GOT3 (cell line): ENCODE measurements around the gene OLA1.

Experiments used
- DNase-seq: peaks from one replicate; lab custom pipeline; 2025; ENCODE audit warnings: mixed read lengths; lab: John Stamatoyannopoulos, UW

OLA1 gene

DNA sequence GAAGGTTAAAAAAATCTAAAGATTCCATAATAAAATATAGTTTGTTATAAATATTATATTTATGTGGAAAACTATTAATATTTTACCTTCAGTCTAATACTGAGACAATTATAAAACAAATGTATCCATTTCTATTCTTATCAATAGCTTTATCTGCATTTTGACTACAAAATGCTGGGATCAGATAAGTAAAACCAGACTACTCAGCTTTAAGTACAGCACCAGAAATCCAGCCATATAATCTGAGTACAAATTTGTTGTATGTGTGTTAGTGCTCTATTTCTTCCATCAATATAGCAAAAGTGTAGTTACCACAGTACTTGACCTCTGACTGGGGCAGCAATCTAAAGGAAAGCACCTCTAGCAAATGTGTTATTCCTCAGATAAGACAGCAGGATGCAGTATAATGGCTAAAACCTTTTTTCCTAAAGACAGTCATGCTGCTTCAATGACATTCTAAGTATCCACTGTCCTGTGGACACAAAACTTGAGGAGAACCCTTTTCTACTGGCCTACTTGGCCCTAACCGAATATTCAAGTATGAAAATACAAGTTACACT lies 68.1 kb downstream of the OLA1 start:
- no peak for DNase-seq

DNA sequence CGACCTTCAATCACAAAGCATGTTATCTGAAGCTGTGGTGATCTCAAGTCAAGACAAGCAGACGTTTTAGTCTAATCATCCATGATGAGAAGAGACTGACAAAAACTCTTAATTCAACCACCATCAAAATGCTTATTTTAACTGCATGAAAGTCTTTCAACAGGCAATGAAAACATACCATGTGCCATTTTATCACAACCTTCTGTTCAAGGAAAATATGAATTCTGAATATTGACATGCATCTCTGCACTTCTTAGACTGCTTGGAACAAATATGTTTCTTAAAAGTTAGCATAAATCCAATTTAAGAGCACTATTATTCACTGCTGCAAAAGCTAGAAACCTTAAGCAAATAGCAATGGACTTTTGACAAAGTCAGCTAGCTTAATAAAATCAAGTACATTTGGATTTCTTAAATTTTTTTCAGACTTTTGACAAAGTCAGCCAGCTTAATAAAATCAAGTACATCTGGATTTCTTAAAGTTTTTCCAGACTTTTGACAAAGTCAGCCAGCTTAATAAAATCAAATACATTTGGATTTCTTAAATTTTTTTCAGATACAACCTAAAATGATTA lies 70.9 kb downstream of the OLA1 start:
- DNase-seq, result no peak

DNA sequence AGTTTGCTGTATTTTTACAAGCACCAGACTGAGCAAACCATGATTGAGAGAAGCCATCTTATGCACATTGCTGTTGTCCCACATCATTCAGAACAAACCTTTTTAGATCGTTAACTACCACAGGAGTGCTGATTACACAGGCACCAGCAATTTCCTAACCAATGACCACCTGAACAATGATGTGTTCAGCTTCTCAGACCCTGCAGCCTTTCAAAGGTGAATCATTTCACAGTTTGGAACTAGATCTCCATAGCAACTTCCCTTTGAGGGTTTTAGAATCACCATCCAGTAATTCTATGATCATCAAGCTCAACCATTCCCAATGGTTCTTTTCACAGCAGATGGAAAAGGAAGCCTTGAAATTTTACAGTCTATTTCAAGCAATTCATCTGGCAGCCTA lies 71.4 kb downstream of the OLA1 start:
- no peak for DNase-seq

DNA sequence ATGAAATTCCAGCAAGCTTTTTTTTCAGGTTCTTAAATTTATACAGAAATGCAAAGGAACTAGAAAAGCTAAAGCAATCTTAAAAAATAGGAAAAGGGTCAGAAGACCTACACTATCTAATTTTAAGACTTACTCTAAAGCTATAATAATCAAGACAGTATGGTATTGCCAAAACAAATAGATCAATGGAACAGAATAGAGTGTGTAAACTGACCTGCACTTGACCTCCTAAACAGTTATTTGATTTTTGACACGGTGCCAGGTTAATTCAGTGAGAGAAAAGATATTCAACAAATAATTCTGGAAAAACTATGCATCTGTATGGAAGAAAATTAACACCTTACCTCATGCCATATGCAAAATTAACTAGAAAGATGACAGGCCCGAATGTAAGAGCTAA lies 73.6 kb downstream of the OLA1 start:
- DNase-seq, result no peak

DNA sequence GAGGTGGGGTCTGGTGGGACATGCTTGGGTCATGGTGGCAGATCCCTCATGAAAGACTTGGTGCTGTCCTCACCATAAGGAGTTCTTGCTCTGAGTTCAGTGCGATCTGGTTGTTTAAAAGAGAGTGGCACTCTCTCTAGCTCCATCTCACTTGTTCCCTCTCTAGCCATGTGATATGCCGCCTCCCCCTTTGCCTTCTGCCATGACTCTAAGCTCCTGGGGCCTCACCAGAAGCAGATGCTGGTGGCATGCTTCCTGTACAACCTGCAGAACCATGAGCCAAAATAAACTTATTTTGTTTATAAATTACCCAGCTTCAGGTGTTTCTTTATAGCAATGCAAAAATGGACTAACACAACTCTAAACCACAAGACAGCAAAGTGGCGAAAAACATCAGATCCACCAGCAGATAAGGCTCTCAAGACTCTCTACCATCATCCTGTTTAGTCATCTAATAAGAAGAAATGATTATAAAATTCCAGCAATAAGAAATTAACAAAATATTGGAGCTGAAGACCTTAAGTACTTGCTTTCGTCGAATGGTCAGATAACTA lies 75.5 kb downstream of the OLA1 start:
- no peak for DNase-seq

DNA sequence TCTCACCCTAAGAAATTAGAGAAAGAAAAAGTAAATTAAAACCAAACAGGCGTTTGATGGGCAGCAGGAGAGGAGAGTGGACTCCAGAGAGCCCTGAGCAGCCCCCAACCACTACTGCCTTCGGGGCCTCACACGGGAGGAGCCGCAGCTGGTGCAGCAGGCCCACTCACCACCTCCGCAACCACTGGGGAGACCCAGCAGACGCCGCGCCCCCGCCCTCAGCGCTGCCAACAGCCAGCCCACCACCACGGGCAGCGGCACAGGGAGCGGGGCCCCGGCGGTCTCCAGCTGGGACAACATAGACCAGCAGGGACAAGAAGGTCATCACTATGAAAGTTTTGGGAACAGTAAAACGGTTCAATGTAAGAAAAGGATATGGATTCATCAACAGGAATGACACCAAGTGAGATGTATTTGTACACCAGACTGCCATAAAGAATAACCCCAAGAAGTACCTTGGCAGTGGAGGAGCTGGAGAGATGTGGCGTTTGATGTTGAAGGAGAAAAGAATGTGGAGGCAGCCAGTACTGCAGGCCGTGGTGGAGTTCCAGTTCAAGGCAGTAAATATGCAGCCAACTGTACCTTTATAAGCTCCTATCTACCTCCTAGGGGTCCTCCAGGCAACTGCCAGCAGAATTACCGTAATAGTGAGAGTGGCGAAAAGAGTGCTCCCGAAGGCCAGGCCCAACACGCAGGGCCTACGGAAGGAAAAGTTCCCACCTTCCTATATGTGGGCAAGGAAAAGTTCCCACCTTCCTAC lies 76.5 kb downstream of the OLA1 start:
- DNase-seq, result no peak

DNA sequence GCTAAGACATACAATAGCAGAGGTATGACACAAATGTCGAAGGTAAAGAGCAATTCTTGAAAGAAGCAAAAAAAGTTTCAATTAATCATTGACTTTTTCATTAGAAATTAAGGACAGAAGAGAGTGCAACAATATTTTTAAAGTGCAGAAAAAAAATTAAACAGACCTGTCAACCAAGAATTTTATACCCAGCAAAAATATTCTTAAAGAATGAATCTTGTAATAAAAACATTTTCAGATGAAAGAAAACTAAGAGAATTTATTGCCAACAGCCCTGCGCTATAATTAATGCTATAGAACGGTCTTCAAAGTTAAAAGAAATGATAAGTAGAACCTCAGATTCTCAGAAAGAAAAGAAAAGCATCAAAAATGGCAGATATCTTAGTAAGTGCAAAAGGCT lies 79.0 kb downstream of the OLA1 start:
- DNase-seq, result no peak

DNA sequence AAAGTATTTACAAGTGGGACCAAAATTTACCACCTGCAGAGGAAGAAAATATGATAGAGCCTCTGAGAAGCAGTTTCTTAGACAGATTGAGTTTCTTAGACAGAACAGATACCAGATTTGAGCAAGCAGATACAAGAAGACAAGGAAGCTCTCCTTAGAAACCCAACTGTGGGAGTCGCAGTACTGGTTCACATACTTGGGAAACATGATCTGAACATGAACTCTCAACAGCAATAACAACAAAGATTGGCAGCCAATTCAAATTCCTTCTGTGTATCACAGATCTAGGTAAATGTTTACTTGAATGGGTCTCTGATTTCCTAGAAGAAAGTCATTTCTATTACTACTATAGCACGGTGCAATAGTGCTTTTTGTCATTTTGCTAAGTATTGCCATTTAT lies 82.1 kb downstream of the OLA1 start:
- DNase-seq, result no peak

DNA sequence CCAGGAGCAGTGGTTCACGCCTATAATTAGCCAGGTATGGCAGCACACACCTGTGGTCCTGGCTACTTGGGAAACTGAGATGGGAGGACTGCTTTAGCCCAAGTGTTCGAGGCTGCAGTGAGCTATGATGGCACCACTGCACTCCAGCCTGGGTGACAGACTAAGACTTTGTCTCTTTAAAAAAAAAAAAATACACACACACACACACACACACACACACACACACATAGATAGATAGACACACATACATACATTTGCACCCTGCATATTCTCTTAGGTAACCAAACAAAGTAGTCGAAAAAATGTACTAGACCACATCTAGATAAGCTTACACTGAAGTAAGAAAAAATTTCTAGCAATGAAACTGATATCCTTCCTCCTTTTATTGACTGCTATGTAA lies 86.8 kb downstream of the OLA1 start:
- no peak for DNase-seq

DNA sequence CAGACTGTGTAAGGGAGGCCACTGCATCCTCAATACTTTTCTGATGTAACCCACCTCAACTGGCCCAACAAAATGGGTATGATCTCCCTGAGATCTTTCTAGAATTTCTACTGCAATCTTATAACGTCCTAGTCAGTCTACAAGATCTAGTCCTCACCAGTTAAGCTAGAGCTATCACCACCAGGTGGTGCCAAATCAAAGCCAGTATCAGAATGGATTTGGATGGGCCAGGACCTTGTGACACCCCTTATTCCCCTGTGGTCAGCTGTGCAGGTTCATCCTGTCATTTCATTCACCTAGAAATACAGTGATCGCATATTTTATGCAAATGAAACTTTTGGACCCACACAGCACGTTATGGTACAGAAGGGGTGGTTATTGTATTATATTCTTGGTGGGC lies 90.3 kb downstream of the OLA1 start:
- DNase-seq, result no peak

DNA sequence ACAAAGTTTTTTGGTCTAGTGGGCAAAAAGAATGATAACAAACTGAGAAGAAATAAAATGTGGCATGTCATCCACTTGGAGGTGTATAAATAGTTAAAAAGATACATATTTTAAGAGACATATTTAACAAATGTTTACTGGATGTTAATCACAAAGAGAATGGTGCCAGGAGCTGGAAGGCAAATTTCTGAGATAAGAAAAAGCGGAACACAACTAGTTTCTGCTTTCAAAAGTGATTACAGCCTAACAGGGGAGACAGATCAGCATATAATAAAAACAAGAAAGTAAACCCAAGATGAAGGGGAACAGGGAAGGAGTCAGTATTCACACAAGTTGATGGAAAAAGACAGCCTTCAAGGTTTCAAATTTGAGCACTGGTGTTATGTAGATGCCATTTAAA lies 91.3 kb downstream of the OLA1 start:
- DNase-seq, result no peak

DNA sequence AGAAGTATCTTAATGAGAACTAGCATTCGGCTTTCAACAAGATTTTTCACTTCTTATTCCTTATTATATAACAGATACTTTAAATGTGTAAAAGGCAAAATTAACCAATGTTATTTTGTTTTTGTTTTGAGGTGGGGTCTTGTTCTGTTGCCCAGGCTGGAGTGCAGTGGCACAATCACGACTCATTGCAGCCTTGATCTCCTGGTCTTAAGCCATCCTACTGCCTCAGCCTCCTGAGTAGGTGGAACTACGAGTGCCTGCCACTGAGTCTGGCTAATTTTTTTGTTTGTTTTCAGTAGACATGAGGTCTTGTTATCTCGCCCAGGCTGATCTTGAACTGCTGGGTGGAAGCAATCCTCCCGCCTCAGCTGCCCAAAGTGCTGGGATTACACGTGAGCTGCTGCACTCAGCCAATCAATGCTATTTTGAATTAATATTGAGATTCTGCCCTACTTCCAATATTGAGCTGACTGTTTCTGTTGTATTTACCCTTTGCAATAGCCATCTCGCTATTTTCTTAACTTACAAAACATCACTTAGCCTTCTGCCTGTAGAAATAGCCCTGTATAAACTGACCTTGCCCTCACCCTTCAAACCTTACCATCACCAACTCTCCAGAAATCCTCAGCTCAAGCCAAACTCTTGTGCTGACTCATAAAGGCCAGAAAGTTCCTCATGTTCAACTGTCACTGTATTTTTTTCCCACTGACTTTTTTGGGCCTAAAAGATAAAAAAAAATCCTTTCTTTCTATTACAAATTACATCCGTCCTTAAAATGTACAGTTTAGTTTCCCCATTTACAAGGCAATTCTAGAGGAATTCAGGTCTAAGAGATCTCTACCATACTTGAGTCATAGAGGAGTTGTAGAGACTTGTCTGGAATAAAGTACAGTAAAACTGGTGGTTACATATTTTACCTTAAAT lies 94.3 kb downstream of the OLA1 start:
- no peak for DNase-seq

DNA sequence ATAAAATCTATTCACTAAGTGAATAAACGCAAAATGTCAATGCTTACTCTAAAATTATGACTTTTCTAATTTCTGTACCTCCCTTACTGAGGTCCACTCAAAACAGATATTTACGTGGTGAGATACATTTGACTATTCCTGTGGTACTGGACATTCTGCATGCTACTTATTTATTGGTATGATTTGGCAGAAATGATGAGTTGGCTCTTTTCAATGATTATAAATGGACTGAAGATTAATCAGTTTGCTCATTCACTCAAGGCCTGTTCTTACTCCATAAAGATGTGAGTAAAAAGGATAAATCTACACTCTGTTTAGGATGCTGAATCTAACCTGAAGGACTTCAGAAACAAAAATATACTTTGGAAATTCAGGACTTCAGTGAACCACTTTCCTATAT lies 98.8 kb downstream of the OLA1 start:
- DNase-seq, result no peak

DNA sequence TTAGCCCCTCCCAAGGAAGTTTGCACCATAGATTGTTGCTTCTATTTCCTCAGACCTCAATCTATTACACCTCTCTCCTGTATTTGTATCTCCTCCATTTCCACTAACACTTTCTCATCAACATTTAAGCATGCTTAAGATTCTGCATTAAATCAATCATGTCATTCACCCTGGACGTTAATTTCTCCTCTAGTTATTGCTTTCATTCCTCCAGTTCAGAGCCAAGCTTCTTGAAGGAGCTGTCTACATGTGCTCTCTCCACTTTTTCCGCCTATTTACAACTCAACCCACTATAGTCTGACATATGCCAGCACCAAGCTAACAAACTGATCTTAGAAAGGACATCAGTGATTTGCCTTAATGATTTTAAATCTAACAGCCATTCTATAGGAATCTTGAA lies 99.5 kb downstream of the OLA1 start:
- DNase-seq, result no peak

DNA sequence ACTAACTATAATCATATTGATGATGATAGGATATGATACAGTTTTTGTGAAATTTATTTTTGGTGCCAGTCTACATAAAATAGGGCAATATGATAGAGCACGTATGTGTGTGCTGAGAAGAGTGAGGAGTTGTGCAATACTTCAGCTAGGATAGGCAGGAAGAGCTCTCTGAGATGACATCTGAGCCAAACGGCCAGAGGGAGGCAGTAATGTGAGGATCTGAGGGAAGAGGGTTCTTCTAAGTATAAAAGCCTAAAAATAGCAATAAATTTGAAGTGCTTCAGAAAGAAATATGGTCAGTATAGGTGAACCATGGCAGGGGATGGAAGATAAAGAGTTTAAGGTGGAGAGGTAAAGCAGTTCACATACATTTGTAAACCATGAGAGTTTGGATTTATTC lies 102.5 kb downstream of the OLA1 start:
- no peak for DNase-seq

DNA sequence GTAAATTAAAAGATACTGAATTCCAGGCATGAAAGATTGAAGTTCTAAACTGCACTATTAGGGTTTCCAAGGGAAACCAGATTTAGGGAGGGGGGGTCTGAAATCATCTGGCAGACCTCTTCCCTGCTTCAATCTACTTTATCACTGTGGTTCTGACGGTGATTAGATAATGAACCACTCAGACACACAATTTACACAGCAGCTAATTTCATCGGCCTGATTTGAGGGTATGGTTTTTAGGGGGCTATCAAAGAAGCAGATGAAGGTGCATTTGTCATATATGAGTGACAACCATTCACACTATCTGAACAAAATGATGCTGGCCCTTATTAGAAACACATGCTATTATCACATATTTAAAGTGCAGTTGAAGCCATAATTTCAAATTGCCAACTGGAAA lies 106.0 kb downstream of the OLA1 start:
- no peak for DNase-seq

DNA sequence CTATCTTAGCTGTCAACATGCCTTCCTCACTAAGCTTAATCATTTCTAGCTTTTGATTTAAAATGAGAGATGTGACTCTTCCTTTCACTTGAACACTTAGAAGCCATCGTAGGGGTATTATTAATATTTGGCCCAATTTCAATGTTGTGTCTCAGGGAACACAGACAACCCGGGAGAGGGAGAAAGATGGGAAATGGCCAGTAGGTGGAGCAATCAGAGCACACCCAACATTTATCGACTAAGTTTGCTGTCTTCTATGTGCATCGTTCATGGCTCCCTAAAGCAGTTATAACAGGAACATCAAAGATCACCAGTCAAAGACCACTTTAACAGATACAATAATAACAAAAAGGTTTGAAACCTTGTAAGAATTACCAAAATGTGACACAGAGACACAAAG lies 110.2 kb downstream of the OLA1 start:
- DNase-seq, result no peak

DNA sequence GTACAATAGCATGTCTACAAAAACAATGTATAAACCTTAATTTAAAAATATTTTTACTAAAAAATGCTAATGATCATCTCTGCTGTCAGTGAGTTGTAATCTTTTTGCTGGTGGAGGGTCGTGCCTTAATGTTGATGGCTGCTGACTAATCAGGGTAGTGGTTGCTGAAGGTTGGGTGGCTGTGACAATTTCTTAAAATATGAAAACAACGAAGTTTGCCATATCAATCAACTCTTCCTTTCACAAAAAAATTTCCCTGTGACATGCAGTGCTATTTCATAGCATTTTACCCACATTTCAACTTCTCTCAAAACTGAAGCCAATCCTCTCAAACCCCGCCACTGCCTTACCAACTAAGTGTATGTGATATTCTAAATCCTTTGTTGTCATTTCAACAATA lies 112.4 kb downstream of the OLA1 start:
- no peak for DNase-seq

DNA sequence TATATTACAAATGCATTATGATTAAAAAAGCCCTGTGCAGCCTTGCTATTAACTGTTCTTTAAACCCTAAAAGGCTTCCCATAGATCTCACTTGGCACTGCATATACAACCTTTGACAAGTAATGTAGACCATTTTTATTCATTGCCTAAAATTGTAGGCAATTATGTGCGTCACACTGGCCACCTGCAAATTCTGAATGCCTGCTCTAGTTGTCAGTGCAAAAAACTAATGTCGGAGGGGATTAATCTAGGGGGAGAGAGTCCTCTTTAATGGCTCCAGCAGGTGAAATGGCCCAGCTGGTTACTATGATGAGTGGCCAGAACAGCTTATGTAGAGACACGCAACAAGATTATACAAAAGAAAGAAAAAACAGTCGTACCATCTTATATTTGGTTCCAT lies 123.2 kb downstream of the OLA1 start:
- DNase-seq, result no peak

DNA sequence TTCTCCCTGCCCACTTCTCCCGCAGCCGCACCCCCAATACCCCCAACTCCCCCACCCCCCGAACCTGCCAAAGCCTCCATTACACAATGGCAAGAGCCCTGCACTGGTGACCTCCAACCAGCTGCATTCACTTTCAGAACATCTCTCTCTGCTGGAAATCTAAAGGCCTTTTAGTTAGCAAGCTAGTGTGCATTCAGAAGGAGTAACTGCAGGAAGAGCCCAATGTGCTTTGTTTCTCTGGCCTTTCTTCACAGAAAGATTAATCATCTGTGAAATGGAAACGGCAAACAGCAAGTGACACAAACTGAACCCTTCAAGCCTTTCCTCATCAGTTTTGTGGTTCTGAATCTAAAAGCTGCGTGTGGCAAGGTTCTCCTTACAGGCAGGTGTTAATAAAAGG lies 124.2 kb downstream of the OLA1 start:
- DNase-seq, result no peak

DNA sequence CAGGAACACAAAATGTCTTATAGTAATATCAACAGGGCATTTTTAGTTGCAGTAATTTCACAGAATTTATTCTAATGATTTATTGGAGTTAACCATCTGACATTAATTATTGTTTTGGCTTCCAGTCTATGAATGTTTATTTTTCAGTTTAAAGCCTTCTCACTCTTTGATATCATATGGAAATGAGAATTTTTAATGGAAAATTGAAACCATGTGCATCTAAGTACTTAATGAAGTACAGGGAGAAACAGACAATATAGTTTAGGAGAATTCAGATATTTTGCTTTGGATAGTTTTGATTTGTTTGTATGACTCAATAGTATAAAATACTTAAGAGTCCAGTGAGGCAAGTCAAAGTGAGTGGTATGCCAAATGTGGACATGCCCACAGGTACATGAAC lies 126.1 kb downstream of the OLA1 start:
- DNase-seq, result no peak

DNA sequence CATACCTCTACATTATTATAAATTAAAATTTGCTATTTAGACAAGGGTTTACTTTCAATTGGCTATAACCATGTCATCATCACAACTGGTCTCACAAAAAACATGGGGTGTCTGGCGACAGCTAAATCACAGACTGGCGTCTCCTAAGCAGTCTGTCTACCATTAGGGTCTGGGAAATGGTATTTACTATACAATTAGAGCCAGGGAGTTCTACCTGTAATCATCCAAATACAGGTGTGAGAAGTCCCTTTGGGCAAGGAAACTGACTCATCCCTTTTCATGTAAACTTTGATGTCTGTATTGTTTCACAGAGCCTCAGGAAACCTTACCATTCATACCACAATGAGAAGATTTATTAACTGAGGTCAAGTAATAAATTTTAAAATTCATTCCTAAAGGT lies 126.7 kb downstream of the OLA1 start:
- no peak for DNase-seq

DNA sequence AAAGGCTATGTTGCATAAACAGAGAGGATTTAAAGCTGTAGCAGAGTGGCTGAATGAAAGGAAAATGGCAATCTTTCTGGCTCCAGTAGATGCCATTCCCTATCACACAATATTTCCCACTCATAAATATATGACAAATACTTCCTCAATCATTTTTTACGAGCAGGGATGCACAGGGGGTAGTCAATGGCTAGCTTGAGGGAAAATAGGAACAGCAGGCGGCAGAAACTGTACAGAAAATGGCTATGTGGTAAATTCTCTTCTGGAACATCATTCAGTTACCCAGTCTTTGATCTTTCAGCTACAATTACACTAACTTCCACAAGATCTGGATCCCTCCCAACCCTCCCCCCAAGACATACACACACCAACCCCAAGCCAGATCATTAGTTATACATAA lies 127.2 kb downstream of the OLA1 start:
- DNase-seq, result no peak
